Stomach (tissue), 4 donors: ENCODE measurements around the gene BIRC6.

Experiments
- CTCF ChIP-seq, 7 experiments: fragments of 450-650 bp in 4 of 7; fragments of 200-600 bp in 3 of 7; sonication (generic) in 3 of 7; IDR thresholded peaks; one replicate each; pipeline ENCODE4 v1.5.1; 2016 to 2019; ENCODE audit warnings: antibody characterized with exemption in 7 of 7, control low read depth in 2 of 7, mild to moderate bottlenecking in 1 of 7
- EP300 ChIP-seq: sonication (generic); formaldehyde crosslinking; IDR thresholded peaks from one replicate; pipeline ENCODE4 v1.6.1; 2017; ENCODE audit warnings: antibody characterized with exemption
- POLR2A ChIP-seq, 4 donors: fragments of 450-650 bp; IDR thresholded peaks; one replicate each; pipeline ENCODE4 v1.6.1; 2016; ENCODE audit warnings: antibody characterized with exemption in 4 of 4, control low read depth in 2 of 4, mild to moderate bottlenecking in 1 of 4, moderate library complexity in 1 of 4

GRCh38 chr2:32402091-32402490 is 45.3 kb downstream of the BIRC6 start:
- TF ChIP-seq CTCF (IDR thresholded peaks at IDR 0.05): no peak
- no peak for TF ChIP-seq POLR2A (IDR thresholded peaks at IDR 0.05)
- TF ChIP-seq EP300: no peak
